ENCODE results near the gene TGIF2.

The TGIF2 gene

DNA sequence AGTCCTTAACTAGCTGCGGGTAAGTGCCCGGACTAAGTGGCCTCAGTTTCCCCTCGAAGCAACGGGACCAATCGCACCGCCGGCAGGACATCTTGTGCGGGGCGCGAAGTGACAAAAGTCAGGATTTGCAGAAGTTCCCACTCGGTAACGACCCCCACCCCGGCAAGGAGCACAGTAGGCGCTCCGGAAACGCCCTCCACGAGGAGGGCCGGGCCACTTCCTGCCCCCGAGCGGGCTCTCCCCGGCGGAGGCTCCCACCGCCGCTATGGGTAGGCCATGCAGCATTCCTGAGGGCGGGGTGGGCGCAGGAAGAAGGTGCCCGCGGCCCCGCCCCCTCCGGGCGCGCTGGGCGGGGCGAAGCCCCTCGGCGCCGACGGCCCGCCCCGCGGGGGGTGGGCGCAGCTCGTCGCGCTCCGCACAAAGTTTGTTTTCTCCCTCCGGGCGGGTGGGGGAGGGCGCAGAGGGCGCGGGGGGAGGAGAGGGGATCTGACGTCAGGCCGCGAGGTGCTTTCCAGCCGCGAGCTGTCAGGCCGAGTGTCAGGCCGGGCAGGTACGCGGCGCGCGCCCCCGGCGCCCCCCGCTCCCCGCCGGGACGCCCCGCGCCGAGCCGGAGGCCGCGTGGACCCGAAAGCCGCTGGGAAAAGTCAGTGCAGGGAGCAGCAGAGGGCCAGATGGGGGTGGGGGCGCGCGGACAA is at the start of gene TGIF2:
Gene TGIF2 (plus strand): TSS at position 495 of the 695 bp plus-strand sequence. CDS start 5,178 bp downstream, outside the sequence.
- DNase-seq, result peak; percentile 91

DNA sequence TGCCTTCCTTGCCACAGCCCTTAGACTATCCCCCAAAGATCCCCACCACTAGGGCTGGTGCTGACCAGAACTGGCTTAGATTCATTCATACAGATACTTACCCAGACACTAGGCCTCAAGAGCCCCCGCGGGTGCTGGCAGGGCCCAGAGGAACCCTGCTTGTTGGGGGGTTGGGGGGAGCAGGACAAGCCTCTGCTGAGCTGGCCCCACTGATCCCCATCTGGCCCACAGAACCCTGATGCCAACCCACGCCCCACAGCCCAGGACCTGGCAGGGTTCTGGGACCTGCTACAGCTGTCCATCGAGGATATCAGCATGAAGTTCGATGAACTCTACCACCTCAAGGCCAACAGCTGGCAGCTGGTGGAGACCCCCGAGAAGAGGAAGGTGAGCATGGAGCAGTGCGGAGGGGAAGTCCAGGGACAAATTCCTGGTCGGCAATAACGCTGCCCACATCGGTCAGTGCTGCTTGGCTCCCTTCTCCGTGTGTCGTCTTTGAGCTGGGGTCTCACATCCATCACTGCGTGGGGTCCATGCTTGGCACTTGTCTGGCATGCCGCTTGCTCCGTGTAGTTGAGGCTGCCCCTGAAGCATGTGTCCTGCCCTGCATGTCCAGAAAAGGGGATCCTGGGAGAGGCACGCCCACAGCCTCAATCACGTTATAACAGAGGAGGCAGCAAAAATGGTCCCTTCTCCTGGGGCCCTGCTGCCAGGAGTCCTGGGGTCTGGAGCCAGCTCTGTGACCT is 47.6 kb upstream of the TGIF2 start:
- DNase-seq, result no peak

DNA sequence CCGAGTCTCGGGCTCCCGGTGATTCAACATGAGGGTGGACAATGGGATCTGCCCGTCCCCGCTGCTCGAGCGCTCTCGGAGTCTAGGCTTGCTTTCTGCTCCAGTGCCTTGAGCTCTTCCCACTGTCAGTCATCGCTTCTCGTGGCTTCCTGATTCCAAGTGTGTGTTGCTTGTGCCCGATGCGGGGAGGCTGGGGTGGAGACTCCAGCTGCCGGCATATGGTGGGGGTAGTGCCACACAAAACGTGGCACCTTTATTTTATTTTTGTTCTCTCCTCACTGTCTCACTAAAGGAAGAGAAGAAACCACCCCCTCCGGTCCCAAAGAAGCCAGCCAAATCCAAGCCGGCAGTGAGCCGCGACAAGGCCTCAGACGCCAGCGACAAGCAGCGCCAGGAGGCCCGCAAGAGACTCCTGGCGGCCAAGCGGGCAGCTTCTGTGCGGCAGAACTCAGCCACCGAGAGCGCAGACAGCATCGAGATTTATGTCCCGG is 46.8 kb upstream of the TGIF2 start:
- no peak for DNase-seq

DNA sequence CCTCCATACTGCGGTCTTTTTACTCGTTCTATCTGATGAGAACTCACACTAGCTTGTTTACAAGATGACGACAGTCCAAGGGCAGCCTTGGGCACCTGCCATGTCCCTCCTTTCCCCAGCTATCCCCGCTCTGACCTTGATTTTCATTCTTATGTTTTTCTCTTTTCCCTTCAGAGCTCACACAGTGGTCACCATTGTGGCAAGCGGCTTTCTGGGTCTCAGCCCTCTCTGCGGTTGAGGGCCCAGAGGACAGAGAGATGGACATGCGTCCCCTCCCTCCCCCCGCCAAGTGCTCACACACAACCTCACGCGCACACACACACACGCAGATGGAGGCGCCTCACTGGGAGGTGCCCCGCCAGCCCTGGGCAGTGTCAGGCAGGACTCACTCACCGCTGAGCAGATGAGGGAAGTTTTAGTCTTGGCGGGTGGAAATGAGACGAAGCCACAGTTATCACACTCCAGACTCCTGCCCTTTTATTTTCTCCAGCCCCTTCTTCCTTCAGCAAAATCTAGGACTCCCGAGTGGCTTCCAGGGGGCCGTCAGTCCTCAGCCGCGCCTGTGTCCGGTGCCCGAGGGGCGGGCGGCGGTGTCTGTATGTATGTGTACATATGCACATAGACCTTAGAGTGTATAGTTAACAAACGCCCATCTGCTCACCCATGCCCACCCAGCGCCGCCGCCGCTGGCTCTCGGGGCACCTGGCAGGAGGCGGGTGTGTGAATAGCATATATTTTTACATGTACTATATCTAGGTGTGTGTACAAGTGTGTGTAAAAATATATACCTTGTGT is 45.9 kb upstream of the TGIF2 start:
- no peak for DNase-seq

DNA sequence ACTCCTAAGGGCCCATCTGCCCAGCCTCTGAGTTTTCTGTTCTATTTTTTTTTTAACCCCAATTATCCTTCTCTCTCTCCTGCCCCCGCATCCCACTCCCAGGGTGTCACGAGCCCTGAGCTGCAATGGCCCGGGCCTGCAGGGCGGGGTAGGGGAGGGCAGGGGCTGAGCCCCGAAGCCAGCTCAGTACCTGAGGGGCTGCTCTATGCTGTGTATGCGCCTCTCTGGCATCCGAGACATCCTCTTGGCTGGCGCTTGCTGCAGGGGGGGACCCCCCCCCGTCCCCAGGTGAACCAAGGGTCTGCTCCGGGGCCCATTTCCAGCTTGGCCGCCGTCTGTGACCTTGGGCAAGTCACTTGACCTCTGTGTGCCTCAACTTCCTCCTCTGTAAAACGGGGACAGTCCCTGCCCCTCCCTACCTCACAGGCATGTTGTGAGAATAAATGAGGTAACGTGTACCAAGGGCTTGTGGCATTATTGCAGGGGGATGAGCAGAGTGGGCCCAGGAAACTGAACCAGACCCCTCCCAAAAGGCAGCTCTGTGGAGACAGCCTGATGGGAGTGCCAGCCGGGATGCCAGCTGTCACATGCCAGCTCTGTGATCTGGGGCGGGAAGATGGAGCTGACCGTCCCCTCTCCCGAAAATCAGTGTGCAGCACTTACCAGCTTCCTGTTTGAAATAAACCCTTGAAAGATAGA is 45.1 kb upstream of the TGIF2 start:
- no peak for DNase-seq

DNA sequence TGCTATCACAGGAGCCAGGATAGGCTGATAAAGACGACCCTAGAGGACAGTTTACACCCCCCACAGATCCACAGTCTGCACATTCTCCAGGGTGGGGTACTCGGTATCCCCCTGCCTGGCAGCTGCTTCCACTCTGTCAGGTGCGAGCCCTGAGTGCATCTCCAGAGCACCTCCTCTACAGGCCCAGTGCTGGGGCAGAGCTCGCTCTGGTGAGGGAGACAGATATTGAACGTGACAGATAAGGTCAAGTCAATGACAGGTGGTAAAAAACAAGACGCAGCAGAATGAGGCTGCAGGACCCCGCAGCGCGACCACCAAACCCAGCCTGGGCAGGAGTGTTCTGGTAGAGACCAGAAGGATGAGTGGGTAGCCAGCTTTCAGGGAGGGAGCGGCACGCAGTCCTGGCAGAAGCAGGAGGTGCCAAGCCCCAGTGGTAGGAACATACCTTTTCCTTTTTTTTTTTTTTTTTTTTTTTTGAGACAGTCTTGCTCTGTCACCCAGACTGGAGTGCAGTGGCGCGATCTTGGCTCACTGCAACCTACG is 44.5 kb upstream of the TGIF2 start:
- DNase-seq, result no peak

DNA sequence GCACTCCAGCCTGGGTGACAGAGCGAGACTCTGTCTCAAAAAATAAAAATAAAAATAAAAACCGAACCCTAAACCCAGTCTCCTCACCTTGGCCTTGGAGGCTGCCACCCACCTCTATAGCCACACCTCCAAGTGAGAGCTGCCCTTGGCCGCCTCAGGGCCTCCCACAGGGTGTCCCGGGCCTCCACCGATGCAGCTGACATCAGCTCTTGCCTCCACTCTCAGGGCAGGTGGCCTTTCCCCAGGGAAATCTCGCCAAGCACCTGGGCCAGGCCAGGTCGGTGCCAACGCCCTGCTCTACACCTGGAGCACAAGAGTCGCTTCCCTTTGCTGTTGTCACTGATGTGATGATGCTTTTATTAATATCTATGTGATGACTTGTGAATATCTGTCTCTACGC is 41.0 kb upstream of the TGIF2 start:
- DNase-seq, result no peak

DNA sequence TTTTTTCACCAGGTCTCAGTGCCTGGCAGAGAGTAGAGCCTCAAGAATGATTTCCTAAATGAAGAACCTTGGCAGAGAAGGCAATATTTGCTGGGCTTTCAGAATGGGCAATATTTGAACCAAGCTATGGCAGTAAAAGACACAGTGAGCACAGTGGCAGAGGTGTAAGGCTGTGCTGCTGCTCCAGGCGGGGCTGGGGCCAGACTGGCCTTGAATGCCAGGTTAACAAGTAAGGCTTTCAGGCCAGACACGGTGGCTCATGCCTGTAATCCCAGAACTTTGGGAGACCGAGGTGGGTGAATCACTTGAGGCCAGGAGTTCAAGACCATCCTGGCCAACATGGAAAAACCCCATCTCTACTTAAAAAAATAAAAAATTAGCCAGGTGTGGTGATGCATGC is 40.6 kb upstream of the TGIF2 start:
- no peak for DNase-seq

DNA sequence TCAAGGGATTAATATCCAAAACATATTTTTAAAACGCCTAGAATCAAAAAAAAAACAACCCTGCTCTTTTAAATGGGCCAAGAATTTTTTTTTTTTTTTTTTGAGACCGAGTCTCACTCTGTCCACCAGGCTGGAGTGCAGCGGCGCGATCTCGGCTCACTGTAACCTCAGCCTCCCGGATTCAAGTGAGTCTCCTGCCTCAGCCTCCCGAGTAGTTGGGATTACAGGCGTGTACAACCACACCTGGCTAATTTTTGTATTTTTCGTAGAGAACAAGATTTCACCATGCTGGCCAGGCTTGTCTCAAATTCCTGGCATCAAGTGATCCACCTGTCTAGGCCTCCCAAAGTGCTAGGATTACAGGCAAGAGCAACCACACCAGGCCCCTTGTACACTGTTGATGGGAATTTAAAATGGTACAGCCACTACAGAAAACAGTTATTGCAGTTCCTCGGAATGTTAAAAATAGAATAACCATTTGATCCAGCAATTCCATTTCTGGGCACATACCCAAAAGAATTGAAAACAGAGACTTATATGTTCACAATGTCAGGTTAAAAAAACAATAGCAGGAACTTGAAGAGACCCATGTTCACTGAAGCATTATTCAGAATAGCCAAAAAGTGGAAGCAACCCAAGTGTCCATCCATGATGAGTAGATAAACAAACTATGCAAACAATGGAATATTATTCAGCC is 35.2 kb upstream of the TGIF2 start:
- no peak for DNase-seq

DNA sequence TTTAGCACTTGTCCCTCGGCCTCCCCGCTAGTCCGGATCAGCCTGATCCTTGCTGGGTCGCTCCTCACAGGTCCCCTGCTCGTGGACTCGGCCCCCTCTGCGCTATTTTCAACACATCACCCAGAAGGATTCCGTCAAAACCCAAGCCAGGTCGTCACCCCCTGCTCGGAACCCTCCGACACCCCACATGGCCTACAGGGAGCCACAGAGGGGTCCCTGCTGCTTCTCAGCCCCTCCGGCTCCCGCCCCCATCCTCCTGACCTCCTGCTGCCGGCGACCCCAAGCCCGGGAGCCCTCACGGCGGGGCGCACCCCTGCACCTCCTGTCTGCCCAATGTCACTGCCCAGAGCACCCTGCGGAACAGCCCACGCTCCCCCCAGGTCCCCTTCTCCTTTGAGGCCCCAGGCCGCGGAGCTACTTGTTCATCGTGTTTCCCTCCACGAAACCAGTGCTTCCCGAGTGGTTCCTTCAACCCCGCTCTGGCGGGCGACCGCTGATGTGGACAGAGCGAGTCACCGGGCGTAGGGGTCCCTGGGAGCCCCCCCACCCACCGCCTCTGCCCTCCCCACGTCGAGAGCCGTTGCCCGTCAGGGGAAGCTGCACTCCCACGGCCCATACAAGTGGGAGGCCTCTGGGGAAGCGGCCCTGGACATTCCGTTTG is 32.7 kb upstream of the TGIF2 start:
- no peak for DNase-seq

DNA sequence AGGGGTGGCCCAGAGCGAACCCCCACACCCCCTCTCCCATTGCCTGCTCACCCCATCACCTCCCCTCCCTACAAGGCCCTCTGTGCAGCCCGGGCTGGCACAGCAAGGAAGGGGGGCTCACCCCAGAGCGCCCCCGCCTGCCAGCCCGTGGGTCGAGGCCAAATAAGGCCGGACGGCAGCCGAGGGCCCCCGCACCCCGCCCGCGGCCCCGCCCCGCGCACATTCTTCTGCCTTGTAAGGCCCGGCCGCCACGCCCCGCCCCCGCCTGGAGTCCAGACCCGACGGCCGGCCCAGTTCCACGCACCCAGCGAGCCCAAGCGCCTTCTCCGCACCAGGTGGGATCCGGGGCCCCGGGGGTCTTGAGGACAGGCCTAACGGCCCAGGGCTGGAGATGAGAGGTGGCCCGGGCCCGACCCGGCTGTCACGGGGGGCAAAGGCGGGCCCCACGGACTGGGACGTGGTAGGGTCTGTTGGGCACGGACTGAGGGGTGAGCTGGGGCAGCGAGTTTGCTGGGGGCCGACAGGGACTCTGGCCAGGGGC is 32.1 kb upstream of the TGIF2 start, which contains the start of gene MYL9:
Gene MYL9 (plus strand): TSS at position 293 of the 541 bp plus-strand sequence. CDS start 3,366 bp downstream, outside the sequence.
- peak; percentile 35 for DNase-seq

DNA sequence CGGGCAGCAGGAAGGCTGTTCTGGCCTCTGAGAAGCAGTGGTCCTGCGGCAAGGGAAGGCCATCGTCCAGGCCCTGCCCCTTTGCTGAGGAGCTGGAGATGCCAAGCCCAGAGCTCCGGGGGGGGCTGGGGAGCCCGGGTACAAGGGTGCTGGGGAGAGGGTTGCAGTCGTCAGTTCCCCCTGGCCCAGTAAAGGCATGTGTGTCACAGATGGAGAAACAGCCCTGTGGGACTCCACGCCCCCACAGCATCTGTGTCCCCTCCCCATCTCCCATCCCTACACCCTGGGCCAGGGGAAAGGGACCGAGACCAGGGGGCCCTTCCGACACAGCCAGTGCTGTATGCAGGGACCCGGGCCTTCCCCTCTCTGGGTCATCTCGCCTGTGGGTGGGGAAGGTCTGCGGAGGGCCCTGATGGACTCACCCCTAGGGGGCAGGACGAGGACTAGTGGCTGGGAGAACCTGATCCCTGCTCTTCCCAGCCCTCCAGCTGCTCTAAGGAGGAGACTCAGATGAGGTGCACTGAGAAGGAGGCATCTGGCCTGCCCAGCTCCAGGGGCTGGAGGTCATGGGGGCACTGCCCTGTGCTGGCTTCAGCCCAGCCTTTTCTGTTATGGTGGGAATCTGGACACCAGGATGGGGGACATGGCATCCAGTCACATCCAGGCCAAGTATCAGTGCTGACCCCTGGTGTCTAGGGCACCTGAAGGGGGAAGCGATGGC is 31.5 kb upstream of the TGIF2 start:
- peak; percentile 13 for DNase-seq

DNA sequence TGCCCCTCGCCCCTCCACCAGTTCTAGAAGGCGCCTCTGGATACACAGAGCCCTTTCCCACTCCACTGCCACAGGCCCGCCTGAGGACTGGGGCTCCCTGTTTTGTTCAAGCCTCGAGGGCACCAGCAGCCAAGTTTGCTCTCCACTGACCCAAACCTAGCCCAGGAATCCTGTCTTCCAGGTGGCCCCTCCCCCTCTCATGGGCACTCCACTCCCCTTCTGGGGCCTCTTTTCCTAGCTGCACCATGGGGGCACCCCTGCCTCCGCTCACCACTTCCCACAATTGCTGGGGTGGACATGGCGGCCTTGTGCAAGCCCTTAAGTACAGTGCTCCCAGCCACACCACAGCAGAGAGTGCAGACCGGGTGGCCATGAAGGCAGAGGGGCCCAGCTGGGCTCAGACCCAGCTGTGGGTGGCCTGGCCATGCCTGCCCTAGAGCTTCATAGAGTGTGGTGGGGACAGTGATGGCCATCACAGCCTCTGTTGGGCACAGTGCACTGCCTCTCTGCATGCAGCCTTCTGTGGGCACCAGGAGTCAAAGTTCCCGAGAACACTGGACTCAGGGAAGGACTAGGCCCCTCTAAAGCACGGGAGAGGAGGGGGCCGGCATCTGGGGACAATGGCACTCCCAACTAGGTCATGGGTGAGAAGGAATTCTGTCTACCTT is 30.7 kb upstream of the TGIF2 start:
- no peak for DNase-seq

DNA sequence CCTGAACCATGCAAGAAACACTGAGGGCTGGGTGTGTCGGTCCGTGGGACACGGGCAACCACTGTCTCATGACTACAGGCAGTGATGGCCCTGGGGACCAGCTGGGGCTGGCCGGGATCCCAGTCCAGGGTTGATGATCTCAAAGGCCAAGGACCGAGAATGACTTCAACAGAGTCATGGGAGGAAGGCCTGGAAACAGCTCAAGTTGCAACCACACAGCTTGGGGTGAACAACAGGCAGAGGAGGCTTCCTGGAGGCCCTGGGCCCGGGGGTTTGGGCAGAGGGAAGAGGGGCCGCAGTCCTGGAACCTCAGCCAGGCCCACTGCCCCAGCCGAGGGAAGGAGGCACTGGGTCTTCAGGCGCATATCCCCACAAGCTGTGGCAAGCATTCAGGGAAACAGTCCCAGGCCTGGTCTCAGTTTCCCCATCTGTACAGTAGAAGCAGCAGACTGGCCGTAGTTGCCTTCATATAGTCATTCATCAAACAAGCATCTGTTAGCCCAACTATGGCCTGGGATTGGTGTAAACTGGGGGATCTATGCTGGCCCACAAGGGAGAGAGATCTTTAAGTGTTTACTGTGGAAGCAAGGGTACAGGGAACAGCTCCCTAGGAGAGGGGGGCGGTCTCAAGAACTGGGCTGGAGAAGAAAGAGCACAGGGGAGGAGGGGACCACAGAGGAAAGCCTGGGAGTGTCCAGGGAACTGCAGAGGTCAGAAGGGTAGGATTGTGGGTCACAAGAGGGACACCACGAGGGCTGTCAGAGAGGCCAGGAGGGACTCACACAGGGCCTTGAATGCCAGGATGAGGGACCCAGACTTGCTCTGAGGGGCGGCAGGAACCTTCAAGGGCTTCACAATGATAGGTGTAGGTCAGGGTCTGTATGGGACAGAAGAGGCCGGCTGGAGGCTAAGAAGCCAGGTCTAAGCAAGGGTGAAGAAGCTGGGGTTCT is 29.9 kb upstream of the TGIF2 start:
- no peak for DNase-seq

DNA sequence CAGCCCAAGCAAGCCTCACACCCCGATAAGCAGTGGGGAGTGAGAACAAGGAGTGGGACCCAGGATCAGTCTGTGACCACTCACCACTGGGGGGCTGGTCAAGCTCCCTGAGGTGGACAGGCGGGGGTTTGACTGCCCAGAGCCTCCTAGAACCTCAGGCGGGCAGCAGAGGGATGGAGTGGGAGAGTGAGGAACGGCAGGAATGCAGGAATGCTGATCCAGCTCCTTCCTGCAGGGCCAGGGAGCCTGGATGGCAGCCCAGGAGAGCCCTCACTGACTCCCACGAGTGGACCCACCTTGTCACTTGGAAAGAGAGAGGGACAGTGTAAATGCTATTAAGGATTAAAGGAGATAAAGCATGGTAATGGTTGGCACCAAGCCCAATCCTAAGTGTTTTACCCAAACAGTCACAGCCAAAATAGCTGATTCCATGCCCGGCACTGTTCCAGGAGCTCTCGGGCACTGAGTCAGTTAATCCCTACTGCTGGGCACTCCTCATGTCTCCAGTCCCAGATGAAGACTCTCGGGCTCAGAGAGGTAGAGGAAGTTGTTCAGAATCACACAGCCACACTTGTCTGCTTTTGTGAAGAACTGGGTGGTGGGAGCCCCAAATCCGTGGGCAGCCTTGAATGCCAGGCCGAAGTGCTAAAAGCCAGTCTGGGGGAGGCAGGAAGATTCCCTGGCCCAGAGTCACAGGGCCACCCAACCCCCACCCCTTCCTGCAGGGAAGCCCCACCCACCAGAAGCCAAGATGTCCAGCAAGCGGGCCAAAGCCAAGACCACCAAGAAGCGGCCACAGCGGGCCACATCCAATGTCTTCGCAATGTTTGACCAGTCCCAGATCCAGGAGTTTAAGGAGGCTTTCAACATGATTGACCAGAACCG is 29.0 kb upstream of the TGIF2 start:
- DNase-seq, result no peak

DNA sequence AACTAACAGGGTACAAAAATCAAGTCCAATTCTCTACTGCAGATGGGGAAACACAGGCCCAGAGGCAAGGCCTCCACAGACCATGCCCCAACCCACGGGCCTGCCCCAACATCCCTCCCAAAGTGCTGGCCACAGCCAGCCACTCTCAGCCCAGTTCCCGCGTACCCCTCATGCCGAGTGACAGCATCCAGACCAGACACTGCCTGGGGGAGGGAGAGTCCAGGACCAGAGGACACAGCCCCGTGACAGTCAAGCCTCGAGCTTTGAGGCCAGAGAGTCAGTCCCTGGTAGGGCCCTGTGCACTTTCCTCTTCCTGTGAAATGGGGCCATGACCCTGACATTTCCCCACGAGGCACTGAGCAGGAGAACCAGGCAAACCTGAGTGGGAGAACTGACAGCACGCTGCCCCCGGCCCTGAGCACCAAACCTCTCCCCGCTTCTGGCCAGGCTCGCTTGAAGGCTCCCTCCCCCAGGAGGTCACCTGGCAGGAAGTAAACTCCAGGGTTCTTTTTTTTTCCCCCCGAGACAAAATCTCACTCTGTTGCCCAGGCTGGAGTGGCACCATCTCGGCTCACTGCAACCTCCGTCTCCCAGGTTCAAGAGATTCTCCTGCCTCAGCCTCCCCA is 27.2 kb upstream of the TGIF2 start:
- DNase-seq, result no peak
